Ovary (tissue), 9 donors: ENCODE data around the gene HTR2B. TPM values are rescaled to one million over a fixed set of nuclear protein-coding genes. Genes with fewer than 3 reads are reported as not detected.

ENCODE experiments used
- DNase-seq, 5 donors: peaks; one replicate each; pipeline ENCODE4 v3.0.0-alpha.2; 2019 to 2020
- H3K27ac ChIP-seq, 2 donors: fragments of 200-600 bp; one replicate each; pipeline versions ENCODE4 v1.5.1 to v1.8.0; 2019 to 2022
- H3K27me3 ChIP-seq: fragments of 200-600 bp; one replicate; pipeline ENCODE4 v1.8.0; 2022
- H3K36me3 ChIP-seq: fragments of 200-600 bp; sonication (generic); one replicate; pipeline ENCODE4 v1.5.1; 2019
- H3K4me1 ChIP-seq: one replicate; pipeline ENCODE4 v1.8.1; 2013; ENCODE audit warnings: mild to moderate bottlenecking, moderate library complexity; ENCODE audit not compliant: insufficient read depth
- H3K4me3 ChIP-seq: fragments of 200-600 bp; sonication (generic); one replicate; pipeline ENCODE4 v1.5.1; 2017
- H3K9me3 ChIP-seq, 2 donors: fragments of 200-600 bp in 1 of 2; sonication (generic) in 1 of 2; one replicate each; pipeline versions ENCODE4 v1.5.1 to v1.8.1; 2013 to 2019; ENCODE audit warnings: mild to moderate bottlenecking in 1 of 2, moderate library complexity in 1 of 2
- CTCF ChIP-seq, 3 donors: fragments of 450-650 bp in 2 of 3; fragments of 200-600 bp in 1 of 3; IDR thresholded peaks; one replicate each; pipeline versions ENCODE4 v1.5.1 to v1.8.0; 2016 to 2022; ENCODE audit warnings: antibody characterized with exemption in 3 of 3, mild to moderate bottlenecking in 1 of 3
- EP300 ChIP-seq: sonication (generic); formaldehyde crosslinking; IDR thresholded peaks from one replicate; pipeline ENCODE4 v1.6.1; 2017; ENCODE audit warnings: antibody characterized with exemption
- POLR2A ChIP-seq: fragments of 450-650 bp; IDR thresholded peaks from one replicate; pipeline ENCODE4 v1.6.1; 2017; ENCODE audit warnings: antibody characterized with exemption, mild to moderate bottlenecking, moderate library complexity
- WGBS, 3 donors: extraction: QIAGEN DNeasy Blood & Tissue Kit in 1 of 3; methylation state at CpG; one replicate each; pipeline versions ENCODE4 v1.1.5 to v1.1.7; 2013 to 2017; 5-methylcytosine and 5-hydroxymethylcytosine counted together
- intact Hi-C, 4 donors: fragments of 100-400 bp; cut with DNase I; formaldehyde crosslinking; loops; one replicate each; pipeline versions ENCODE4 v1.11.0 to v1.15.1; 2022 to 2023
- polyA plus RNA-seq, 2 donors: library from polyadenylated mRNA; stranded (reverse); fragments of 200-250 nt in 1 of 2; fragments of 350-450 nt in 1 of 2; fragmentation: Illumina TruSeq in 1 of 2; extraction: RNeasy Lipid Tissue Mini Kit (QIAGEN cat#74804) in 1 of 2; gene quantifications; one replicate each; pipeline ENCODE4 v1.2.3, GENCODE V29; 2013 to 2014
- small RNA-seq: library from RNA; depleted of rRNA; stranded (forward); fragments of <200 nt; gene quantifications from one replicate; pipeline ENCODE3, GENCODE V24; 2016
- total RNA-seq, 7 donors: library from RNA; depleted of rRNA in 2 of 7; stranded (reverse); fragments of >200 nt in 2 of 7; fragmentation: NEBNext Ultra II Directional in 3 of 7; extraction: Animal tissue kit (Norgen Biotek cat#: 25700) in 3 of 7; gene quantifications; one replicate each; pipeline versions ENCODE4 v1.1.0 to v1.2.4, GENCODE V29; 2016 to 2023
- donor health status: DM: no; HTN: no; CAD: no; lungs with moderate emphysema.
- donor health status: DM: no; HTN: no; CAD: no.
- donor health status: Bipolar disorder and iron deficiency.
- donor health status: DM: yes; HTN: yes; CAD: no.
- donor health status: DM: no; HTN: no; CAD: no.
- donor health status: DM: yes; HTN: yes; CAD: no.

HTR2B gene
- total and polyA plus RNA-seq, 9 donors, result 0.15 to 3.0 (median 0.88) TPM; not detected in 1

DNA sequence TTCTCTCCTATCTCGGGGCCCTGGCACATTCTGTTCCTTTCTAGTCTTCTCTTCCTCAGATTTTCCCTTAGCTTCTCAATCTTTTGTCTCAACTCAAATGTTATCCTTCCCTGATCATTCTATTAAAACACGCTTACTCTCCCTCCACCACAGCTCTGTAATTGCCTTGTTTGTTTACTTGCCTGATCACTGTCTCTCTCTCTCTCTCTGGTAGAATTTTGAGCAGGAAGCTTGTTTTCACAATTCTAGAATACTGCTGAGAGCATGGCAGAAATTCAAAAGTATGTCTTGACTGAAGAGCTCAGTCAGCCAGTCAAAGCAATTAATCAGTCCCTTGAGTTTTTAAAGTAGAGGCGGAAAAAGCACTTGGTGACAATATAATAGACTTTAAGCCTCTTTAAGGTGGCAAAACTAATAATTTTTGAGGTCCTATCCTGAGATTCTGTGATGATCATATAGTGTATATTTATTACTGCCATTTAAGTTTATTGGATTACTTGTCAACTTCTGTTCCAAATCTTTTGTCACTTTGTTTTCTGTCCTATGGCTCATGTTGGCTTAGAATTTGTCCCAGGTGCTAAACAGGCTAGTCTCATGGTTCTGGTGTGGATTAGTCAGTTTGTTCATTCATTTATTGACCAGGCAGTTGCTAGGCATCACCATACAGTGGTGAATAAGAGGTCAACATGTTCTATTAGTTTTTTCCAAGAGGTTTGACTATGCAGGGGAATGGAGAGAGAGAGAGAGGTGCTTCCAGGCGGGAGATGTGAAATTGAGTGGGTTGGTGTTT is 65.9 kb downstream of the HTR2B start:
- TF ChIP-seq EP300 (no peak), POLR2A (no peak), CTCF (IDR thresholded peaks at IDR 0.05) (no peak)
- Histone ChIP-seq H3K27ac (no peak overlapping the region), H3K27me3 (no peaks in the 10 kb centered on the region), H3K4me3 (no peak overlapping the region), H3K9me3 (no peaks in the 10 kb centered on the region), H3K36me3 (no peaks in the 10 kb centered on the region), H3K4me1 (peaks cover 3% of the 10 kb centered on the region)
- no peak for DNase-seq
- intact Hi-C loops, result no loop called here
- WGBS, 3 donors, result 82 to 85% (median 83%) methylated on average over 4 of the region's 4 CpGs

Small RNA genes lying within 50 kb of the gene (small RNA-seq; reads per million reads assigned to genes)
- gene RNU1-93P, result not detected

Other genes starting within 250 kb of the HTR2B start
- under 1 TPM in 2 of 7 donors, not detected in 5; 0.15 to 0.20 TPM for gene GPR55, start 199.8 kb downstream of the HTR2B start, total RNA-seq
- under 1 TPM; 0.05 to 0.13 TPM for gene GPR55, start 199.8 kb downstream of the HTR2B start, polyA plus RNA-seq
- not detected for gene SPATA3, start 128.9 kb downstream of the HTR2B start, total RNA-seq
- not detected for gene SPATA3, start 128.9 kb downstream of the HTR2B start, polyA plus RNA-seq
- under 1 TPM in 3 of 7 donors, not detected in 4; 0.11 to 0.18 (median 0.12) TPM for gene C2orf72, start 87.5 kb downstream of the HTR2B start, total RNA-seq
- gene C2orf72, start 87.5 kb downstream of the HTR2B start, polyA plus RNA-seq, result under 1 TPM; 0.06 to 0.13 TPM
- 10 to 100 TPM; 25.9 to 68.2 (median 57.8) TPM for gene PSMD1, start 68.2 kb downstream of the HTR2B start, total RNA-seq
- 10 to 100 TPM; 19.0 to 73.2 TPM for gene PSMD1, start 68.2 kb downstream of the HTR2B start, polyA plus RNA-seq
- gene ARMC9, start 73.6 kb upstream of the HTR2B start, total RNA-seq, result 10 to 100 TPM; 24.8 to 33.5 (median 29.9) TPM
- 10 to 100 TPM; 16.7 to 23.9 TPM for gene ARMC9, start 73.6 kb upstream of the HTR2B start, polyA plus RNA-seq